ENCODE measurements around the gene MTMR1.
A peak's percentile ranks its signal among the peaks of the same experiment; 100 is the strongest.

The MTMR1 gene

GRCh38 chrX:150692831-150693724 is at the start of gene MTMR1:
MTMR1 (plus strand) TSS chrX:150693396; CDS start chrX:150693531, 135 bp downstream.
- Mint-ChIP-seq H3K9me3 (no peaks in the 10 kb centered on the region), H3K4me3 (peak within 1 kb of the TSS; percentile 76), H3K36me3 (peaks cover 27% of the 10 kb centered on the region), H3K27ac (peak within 1 kb of the TSS; percentile 91), H3K4me1 (peaks cover 65% of the 10 kb centered on the region)
- peak; percentile 33 for ATAC-seq
- peak in 1 of 2 donors; percentile 10 for DNase-seq (ENCODE audit: low spot score in 2 of 2)

- Mint-ChIP-seq H3K4me1 (no peaks in the 10 kb centered on the region), H3K27ac (no peak overlapping the region), H3K9me3 (no peaks in the 10 kb centered on the region), H3K4me3 (no peak overlapping the region), H3K36me3 (peaks cover 42% of the 10 kb centered on the region)
- ATAC-seq (no peak), DNase-seq (ENCODE audit: low spot score in 2 of 2) (no peak)
These were observed 49.2 kb upstream of the MTMR1 start for GRCh38 chrX:150643958-150644357.

GRCh38 chrX:150644422-150644821 is 48.8 kb upstream of the MTMR1 start:
- Mint-ChIP-seq H3K36me3 (peaks cover 41% of the 10 kb centered on the region), H3K9me3 (no peaks in the 10 kb centered on the region), H3K4me3 (no peak overlapping the region), H3K27ac (no peak overlapping the region), H3K4me1 (no peaks in the 10 kb centered on the region)
- peak; percentile 54 for ATAC-seq
- DNase-seq (ENCODE audit: low spot score in 2 of 2), result no peak

GRCh38 chrX:150647331-150647730 is 45.9 kb upstream of the MTMR1 start:
- no peak for DNase-seq (ENCODE audit: low spot score in 2 of 2)
- Mint-ChIP-seq H3K4me3 (no peak overlapping the region), H3K27ac (no peak overlapping the region), H3K9me3 (no peaks in the 10 kb centered on the region), H3K36me3 (peaks cover 55% of the 10 kb centered on the region), H3K4me1 (no peaks in the 10 kb centered on the region)
- no peak for ATAC-seq

GRCh38 chrX:150648296-150648940 is 44.8 kb upstream of the MTMR1 start:
- DNase-seq (ENCODE audit: low spot score in 2 of 2), result no peak
- Mint-ChIP-seq H3K27ac (no peak overlapping the region), H3K4me3 (no peak overlapping the region), H3K9me3 (no peaks in the 10 kb centered on the region), H3K4me1 (no peaks in the 10 kb centered on the region), H3K36me3 (peaks cover 50% of the 10 kb centered on the region)
- no peak for ATAC-seq

GRCh38 chrX:150649096-150649870 is 43.9 kb upstream of the MTMR1 start:
- no peak for DNase-seq (ENCODE audit: low spot score in 2 of 2)
- H3K4me1 Mint-ChIP-seq, result no peaks in the 10 kb centered on the region
- ATAC-seq, result no peak
- H3K4me3 Mint-ChIP-seq, result no peak overlapping the region
- H3K27ac Mint-ChIP-seq, result peak overlapping the region; percentile 88
- no peaks in the 10 kb centered on the region for H3K9me3 Mint-ChIP-seq
- peaks cover 47% of the 10 kb centered on the region for H3K36me3 Mint-ChIP-seq

GRCh38 chrX:150651906-150652305 is 41.3 kb upstream of the MTMR1 start:
- peaks cover 29% of the 10 kb centered on the region for H3K36me3 Mint-ChIP-seq
- no peak overlapping the region for H3K4me3 Mint-ChIP-seq
- no peaks in the 10 kb centered on the region for H3K9me3 Mint-ChIP-seq
- H3K27ac Mint-ChIP-seq, result peak overlapping the region; percentile 44
- no peaks in the 10 kb centered on the region for H3K4me1 Mint-ChIP-seq
- no peak for ATAC-seq
- DNase-seq (ENCODE audit: low spot score in 2 of 2), result no peak

- Mint-ChIP-seq H3K4me3 (no peak overlapping the region), H3K36me3 (peaks cover 38% of the 10 kb centered on the region), H3K9me3 (no peaks in the 10 kb centered on the region), H3K4me1 (no peaks in the 10 kb centered on the region), H3K27ac (no peak overlapping the region)
- DNase-seq (ENCODE audit: low spot score in 2 of 2), result no peak
- ATAC-seq, result no peak
These were observed 37.4 kb upstream of the MTMR1 start for GRCh38 chrX:150655788-150656187.

GRCh38 chrX:150663073-150663472 is 30.1 kb upstream of the MTMR1 start:
- ATAC-seq, result no peak
- Mint-ChIP-seq H3K4me3 (no peak overlapping the region), H3K4me1 (peaks cover 10% of the 10 kb centered on the region), H3K9me3 (no peaks in the 10 kb centered on the region), H3K27ac (no peak overlapping the region), H3K36me3 (peaks cover 47% of the 10 kb centered on the region)
- DNase-seq (ENCODE audit: low spot score in 2 of 2), result no peak

GRCh38 chrX:150664290-150664689 is 28.9 kb upstream of the MTMR1 start:
- Mint-ChIP-seq H3K9me3 (no peaks in the 10 kb centered on the region), H3K36me3 (peaks cover 40% of the 10 kb centered on the region)

GRCh38 chrX:150676221-150676620 is 17.0 kb upstream of the MTMR1 start:
- Mint-ChIP-seq H3K9me3 (peaks cover 2% of the 10 kb centered on the region), H3K27ac (no peak overlapping the region), H3K36me3 (no peaks in the 10 kb centered on the region), H3K4me3 (no peak overlapping the region), H3K4me1 (no peaks in the 10 kb centered on the region)
- DNase-seq (ENCODE audit: low spot score in 2 of 2), result no peak
- ATAC-seq, result no peak

More at GRCh38 chrX:150664290-150664689, 28.9 kb upstream of the MTMR1 start:
- H3K27ac Mint-ChIP-seq, result no peak overlapping the region
- H3K4me3 Mint-ChIP-seq, result no peak overlapping the region
- ATAC-seq (no peak), DNase-seq (ENCODE audit: low spot score in 2 of 2) (no peak)
- peaks cover 10% of the 10 kb centered on the region for H3K4me1 Mint-ChIP-seq

GRCh38 chrX:150680974-150681373 is 12.2 kb upstream of the MTMR1 start:
- H3K27ac Mint-ChIP-seq, result no peak overlapping the region
- ATAC-seq (peak; percentile 50), DNase-seq (ENCODE audit: low spot score in 2 of 2) (no peak)

GRCh38 chrX:150683112-150683511 is 10.1 kb upstream of the MTMR1 start:
- Mint-ChIP-seq H3K4me1 (peaks cover 7% of the 10 kb centered on the region), H3K9me3 (no peaks in the 10 kb centered on the region), H3K4me3 (no peak overlapping the region), H3K27ac (no peak overlapping the region), H3K36me3 (no peaks in the 10 kb centered on the region)
- ATAC-seq (no peak), DNase-seq (ENCODE audit: low spot score in 2 of 2) (no peak)

More at GRCh38 chrX:150680974-150681373, 12.2 kb upstream of the MTMR1 start:
- Mint-ChIP-seq H3K36me3 (no peaks in the 10 kb centered on the region), H3K4me3 (no peak overlapping the region), H3K4me1 (peaks cover 6% of the 10 kb centered on the region), H3K9me3 (peaks cover 2% of the 10 kb centered on the region)

GRCh38 chrX:150683536-150684146 is 9.6 kb upstream of the MTMR1 start:
- no peaks in the 10 kb centered on the region for H3K9me3 Mint-ChIP-seq
- peak; percentile 45 for ATAC-seq

More at GRCh38 chrX:150683536-150684146, 9.6 kb upstream of the MTMR1 start:
- no peaks in the 10 kb centered on the region for H3K36me3 Mint-ChIP-seq
- H3K4me3 Mint-ChIP-seq, result no peak overlapping the region
- no peak overlapping the region for H3K27ac Mint-ChIP-seq
- DNase-seq (ENCODE audit: low spot score in 2 of 2), result peak in 1 of 2 donors; percentile 51
- H3K4me1 Mint-ChIP-seq, result peaks cover 12% of the 10 kb centered on the region
